ENCODE data around the gene APELA.
"Not testable (repeated sequence)": the region's sequence is repeated elsewhere in the genome, so short reads cannot be mapped to it uniquely, and the experiment has no call there.

APELA gene

DNA sequence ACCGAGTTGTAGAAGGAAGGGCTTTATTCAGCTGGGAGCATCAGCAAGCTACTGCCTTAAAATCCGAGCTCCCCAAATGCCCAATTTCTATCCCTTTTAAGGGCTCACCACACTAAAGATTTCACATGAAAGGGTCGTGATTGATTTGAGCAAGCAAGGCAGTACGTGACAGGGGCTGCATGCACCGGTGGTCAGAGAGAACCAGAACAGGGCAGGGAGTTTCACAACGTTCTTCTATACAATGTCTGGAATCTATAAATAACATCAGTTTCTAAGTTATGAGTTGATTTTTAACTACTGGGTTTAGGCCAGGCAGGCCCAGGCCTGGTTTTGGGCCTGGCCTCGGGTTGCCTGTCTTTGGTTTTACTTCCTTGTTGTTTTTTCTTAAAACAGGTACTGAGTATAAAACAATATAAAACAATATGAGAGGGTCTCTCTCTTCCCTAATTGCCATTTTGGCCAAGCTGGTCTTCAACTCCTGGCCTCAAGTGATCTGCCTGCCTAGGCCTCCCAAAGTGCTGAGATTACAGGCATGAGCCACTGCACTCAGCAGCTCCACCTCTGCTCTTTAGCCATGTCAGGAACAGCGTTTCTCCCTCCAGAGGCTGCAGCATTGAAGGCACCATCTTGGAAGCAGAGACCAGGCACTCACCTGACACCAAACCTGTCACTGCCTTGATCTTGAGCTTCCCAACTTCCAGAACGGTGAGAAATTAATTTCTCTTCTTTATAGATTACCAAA, 59.1 kb downstream of the APELA start:
- H3K4me3 Mint-ChIP-seq; H3K4me1 Mint-ChIP-seq (ENCODE audit: low read depth); DNase-seq (ENCODE audit: low spot score); H3K36me3 Mint-ChIP-seq (ENCODE audit: low read depth); H3K27me3 Mint-ChIP-seq (ENCODE audit: low read depth); H3K27ac Mint-ChIP-seq; H3K9me3 Mint-ChIP-seq: not testable (repeated sequence)

DNA sequence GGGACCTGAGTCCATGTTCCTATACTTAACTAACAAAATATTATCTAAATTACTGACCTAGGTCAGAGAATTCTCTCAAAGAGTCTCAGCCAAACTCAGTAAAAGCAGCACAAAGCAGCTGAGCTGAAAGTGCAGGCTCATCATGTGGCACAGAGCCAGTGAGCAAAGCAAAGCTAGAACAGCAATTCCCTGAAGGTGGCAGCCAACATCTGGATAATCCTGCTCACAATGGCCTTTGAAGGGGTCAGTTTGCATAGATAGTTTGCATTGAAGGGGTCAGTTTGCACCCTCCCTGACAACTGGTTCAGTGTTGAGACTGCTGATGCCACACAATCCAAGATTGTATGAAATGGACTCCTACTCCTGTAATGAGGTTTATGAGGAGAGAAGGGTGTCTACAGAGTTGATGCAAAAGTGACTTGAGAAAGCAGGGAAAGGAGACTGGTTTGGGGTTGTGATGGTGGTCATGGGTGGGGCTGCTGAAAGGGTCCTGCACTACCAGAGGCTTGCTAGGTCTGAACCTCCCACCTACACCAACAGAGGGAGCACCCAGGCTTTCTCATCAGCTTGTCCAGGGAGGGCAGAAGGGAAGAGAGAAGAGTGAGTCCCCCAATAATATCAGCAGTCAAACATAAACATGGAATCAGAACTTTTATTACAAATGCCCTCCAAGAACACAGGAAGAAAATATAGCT, 60.7 kb downstream of the APELA start:
- no peak for DNase-seq (ENCODE audit: low spot score)
- Mint-ChIP-seq H3K4me1 (ENCODE audit: low read depth) (no peaks in the 10 kb centered on the region), H3K36me3 (ENCODE audit: low read depth) (no peaks in the 10 kb centered on the region), H3K4me3 (no peak overlapping the region), H3K27ac (no peak overlapping the region), H3K27me3 (ENCODE audit: low read depth) (peaks cover 4% of the 10 kb centered on the region), H3K9me3 (no peaks in the 10 kb centered on the region)

DNA sequence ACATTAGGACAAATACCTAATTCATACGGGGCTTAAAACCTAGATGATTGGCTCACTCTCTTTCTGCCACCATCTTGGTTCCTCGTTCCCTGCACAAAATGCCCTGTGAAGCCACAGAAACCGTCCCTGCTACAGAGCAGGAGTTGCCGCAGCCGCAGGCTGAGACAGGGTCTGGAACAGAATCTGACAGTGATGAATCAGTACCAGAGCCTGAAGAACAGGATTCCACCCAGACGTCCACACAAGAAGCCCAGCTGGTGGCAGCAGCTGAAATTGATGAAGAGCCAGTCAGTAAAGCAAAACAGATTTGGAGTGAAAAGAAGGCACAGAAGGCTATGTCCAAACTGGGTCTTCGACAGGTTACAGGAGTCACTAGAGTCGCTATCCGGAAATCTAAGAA, 66.2 kb downstream of the APELA start:
- H3K27me3 Mint-ChIP-seq (ENCODE audit: low read depth) = peaks cover 6% of the 10 kb centered on the region
- no peak overlapping the region for H3K27ac Mint-ChIP-seq

DNA sequence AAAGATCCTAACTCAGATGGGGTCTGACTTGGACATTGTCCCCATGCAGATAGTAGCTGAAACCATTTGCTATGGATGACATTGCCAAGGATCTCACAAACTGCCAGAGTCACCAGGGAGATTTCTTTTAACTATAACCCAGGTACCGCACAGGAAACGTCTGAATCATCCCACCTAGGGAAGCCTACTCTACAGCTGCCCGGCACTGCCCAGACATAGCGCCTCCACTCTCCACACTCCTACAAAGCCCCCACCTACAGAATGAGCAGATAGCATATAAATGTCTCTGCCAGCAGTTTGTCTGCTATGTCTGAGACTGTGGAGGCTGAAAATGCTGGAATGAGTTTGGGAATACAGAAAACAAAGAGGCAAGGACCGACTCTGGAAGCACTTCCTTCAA, 68.2 kb downstream of the APELA start:
- H3K27me3 Mint-ChIP-seq (ENCODE audit: low read depth) = peaks cover 8% of the 10 kb centered on the region
- no peak for DNase-seq (ENCODE audit: low spot score)
- no peaks in the 10 kb centered on the region for H3K9me3 Mint-ChIP-seq
- H3K4me3 Mint-ChIP-seq = no peak overlapping the region
- no peak overlapping the region for H3K27ac Mint-ChIP-seq
- no peaks in the 10 kb centered on the region for H3K4me1 Mint-ChIP-seq (ENCODE audit: low read depth)
- H3K36me3 Mint-ChIP-seq (ENCODE audit: low read depth) = no peaks in the 10 kb centered on the region

More for the DNA sequence above, 66.2 kb downstream of the APELA start:
- H3K4me3 Mint-ChIP-seq = no peak overlapping the region
- no peaks in the 10 kb centered on the region for H3K36me3 Mint-ChIP-seq (ENCODE audit: low read depth)
- no peak for DNase-seq (ENCODE audit: low spot score)
- no peaks in the 10 kb centered on the region for H3K4me1 Mint-ChIP-seq (ENCODE audit: low read depth)
- no peaks in the 10 kb centered on the region for H3K9me3 Mint-ChIP-seq

DNA sequence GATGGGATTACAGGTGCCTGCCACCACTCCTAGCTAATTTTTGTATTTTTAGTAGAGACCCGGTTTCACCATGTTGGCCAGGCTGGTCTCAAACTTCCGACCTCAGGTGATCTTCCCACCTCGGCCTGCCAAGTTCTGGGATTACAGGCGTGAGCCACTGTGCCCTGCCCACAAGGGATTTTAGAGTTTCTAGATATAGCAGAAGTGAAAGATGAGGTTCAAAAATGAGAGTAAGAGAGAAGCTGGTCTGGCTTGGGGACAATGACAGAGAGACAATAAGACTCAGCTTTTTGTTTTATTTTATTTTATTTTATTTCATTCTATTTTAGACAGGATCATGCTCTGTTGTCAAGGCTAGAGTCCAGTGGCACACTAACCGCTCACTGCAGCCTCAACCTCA, 69.8 kb downstream of the APELA start:
- Mint-ChIP-seq H3K27me3 (ENCODE audit: low read depth) (peaks cover 10% of the 10 kb centered on the region), H3K36me3 (ENCODE audit: low read depth) (no peaks in the 10 kb centered on the region), H3K4me1 (ENCODE audit: low read depth) (no peaks in the 10 kb centered on the region)

More for the DNA sequence above, 69.8 kb downstream of the APELA start:
- H3K9me3 Mint-ChIP-seq = no peaks in the 10 kb centered on the region
- H3K4me3 Mint-ChIP-seq = no peak overlapping the region
- DNase-seq (ENCODE audit: low spot score) = no peak
- no peak overlapping the region for H3K27ac Mint-ChIP-seq

Measured in T-helper 2 cell treated with Interferon-gamma antibody and Interleukin-4, amounts not matched to agents 5 μg/mL and 100 μg/mL, for 36 hours (primary cell).